Keratinocyte (primary cell): ENCODE data around the gene CEPT1.

ENCODE experiments used
- EZH2 ChIP-seq: IDR thresholded peaks from one replicate; pipeline ENCODE4 v1.6.1; 2012; ENCODE audit warnings: inconsistent platforms, mild to moderate bottlenecking, low read length, moderate library complexity
- TF ChIP-seq, protein P1 (sequence below), 3 experiments: IDR thresholded peaks in 1 of 3; conservative IDR thresholded peaks in 1 of 3; optimal IDR thresholded peaks in 1 of 3; 2 replicates in 2 of 3; 3 replicates in 1 of 3; pipeline versions ENCODE3 to v1.5.1; 2011; ENCODE audit warnings: low read length in 3 of 3, mild to moderate bottlenecking in 3 of 3, moderate library complexity in 2 of 3, control low read depth in 1 of 3, inconsistent platforms in 1 of 3; ENCODE audit not compliant: insufficient read depth in 2 of 3; ENCODE audit errors: extremely low read depth in 1 of 3

DNA sequence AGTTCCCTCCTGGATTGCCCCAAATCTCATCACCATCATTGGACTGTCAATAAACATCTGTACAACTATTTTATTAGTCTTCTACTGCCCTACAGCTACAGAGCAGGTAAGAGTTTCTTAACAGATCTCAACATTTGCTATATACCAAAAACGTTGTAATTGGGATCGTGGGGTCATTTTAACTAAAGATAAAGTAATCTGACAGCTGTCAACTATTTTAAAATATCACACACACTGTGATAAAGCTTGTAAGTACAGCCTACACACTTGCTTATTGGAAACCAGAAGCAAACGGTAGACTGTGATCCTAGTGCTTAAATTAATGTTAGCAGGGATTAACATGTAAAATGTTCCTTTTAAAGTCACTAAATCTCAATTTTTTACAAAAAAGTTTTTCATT lies 7.9 kb downstream of the CEPT1 start:
- TF ChIP-seq, protein P1, sequence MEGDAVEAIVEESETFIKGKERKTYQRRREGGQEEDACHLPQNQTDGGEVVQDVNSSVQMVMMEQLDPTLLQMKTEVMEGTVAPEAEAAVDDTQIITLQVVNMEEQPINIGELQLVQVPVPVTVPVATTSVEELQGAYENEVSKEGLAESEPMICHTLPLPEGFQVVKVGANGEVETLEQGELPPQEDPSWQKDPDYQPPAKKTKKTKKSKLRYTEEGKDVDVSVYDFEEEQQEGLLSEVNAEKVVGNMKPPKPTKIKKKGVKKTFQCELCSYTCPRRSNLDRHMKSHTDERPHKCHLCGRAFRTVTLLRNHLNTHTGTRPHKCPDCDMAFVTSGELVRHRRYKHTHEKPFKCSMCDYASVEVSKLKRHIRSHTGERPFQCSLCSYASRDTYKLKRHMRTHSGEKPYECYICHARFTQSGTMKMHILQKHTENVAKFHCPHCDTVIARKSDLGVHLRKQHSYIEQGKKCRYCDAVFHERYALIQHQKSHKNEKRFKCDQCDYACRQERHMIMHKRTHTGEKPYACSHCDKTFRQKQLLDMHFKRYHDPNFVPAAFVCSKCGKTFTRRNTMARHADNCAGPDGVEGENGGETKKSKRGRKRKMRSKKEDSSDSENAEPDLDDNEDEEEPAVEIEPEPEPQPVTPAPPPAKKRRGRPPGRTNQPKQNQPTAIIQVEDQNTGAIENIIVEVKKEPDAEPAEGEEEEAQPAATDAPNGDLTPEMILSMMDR (optimal IDR thresholded peaks at IDR 0.05 in 1 of 3, IDR thresholded peaks at IDR 0.05 in 1 of 3, conservative IDR thresholded peaks at IDR 0.05 in 1 of 3; ENCODE audit: extremely low read depth in 1 of 3, insufficient read depth in 2 of 3, low read length in 3 of 3) = no peak
- no peak for TF ChIP-seq EZH2
